B cell (primary cell): ENCODE data around the gene ARL6.

ENCODE experiments used
- CTCF ChIP-seq: fragments of 200-600 bp; IDR thresholded peaks from one replicate; pipeline ENCODE4 v1.8.0; 2022; ENCODE audit warnings: antibody characterized with exemption, mild to moderate bottlenecking
- EZH2 ChIP-seq: IDR thresholded peaks from 2 replicates; pipeline ENCODE4 v1.6.1; 2012; ENCODE audit warnings: borderline replicate concordance, low read depth, mild to moderate bottlenecking, moderate library complexity, low read length; ENCODE audit not compliant: insufficient read depth, poor library complexity, severe bottlenecking

GRCh38 chr3:97793420-97794019 is 29.0 kb downstream of the ARL6 start:
- no peak for TF ChIP-seq EZH2
- peak; percentile 90 for TF ChIP-seq CTCF
